ENCODE data around the gene AQP5. TPM values are rescaled to one million over a fixed set of nuclear protein-coding genes. Genes with fewer than 3 reads are reported as not detected.

Gene AQP5
- total RNA-seq, 2 donors from 2014 or later, result 2.1 TPM; not detected in 1

DNA sequence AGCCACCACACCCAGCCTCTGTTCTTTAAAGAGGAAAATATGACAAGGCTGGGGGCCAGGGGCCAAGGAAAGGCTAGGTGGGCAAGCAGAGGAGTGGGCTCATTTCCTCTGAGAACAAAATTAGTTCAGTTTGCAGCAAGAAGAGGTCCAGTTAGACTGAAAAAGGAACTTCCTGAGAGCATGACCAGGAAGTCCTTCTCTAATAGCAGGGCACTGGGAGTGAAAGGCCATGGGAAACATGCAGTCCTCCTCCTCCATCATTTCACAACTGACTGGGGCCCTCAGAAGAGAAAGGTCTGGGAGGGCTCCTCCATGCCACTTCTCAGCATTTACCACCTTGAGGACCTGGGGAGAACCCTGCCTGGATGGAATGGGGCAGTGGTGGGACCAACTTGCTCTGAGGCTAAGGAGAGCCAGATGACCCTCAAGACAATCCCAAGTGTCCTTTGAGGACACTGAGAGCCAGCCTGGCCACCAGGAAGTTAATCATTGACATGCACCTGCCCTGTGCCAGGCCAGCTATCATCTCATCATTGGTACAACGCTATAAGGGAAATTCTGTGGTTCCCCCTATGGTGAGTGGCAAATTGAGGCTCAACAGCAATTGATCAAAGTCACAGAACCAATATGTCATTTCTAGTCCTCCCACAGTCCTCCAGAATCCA lies 9.1 kb upstream of the AQP5 start:
- no peak overlapping the region for H3K4me3 ChIP-seq
- no peaks in the 10 kb centered on the region for H3K9me3 ChIP-seq
- TF ChIP-seq, protein P1, sequence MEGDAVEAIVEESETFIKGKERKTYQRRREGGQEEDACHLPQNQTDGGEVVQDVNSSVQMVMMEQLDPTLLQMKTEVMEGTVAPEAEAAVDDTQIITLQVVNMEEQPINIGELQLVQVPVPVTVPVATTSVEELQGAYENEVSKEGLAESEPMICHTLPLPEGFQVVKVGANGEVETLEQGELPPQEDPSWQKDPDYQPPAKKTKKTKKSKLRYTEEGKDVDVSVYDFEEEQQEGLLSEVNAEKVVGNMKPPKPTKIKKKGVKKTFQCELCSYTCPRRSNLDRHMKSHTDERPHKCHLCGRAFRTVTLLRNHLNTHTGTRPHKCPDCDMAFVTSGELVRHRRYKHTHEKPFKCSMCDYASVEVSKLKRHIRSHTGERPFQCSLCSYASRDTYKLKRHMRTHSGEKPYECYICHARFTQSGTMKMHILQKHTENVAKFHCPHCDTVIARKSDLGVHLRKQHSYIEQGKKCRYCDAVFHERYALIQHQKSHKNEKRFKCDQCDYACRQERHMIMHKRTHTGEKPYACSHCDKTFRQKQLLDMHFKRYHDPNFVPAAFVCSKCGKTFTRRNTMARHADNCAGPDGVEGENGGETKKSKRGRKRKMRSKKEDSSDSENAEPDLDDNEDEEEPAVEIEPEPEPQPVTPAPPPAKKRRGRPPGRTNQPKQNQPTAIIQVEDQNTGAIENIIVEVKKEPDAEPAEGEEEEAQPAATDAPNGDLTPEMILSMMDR (IDR thresholded peaks at IDR 0.05), result no peak
- H3K4me1 ChIP-seq, result peaks cover 0 to 6% of the 10 kb centered on the region in 2 donors
- peaks cover 7% of the 10 kb centered on the region in 2 donors for H3K27me3 ChIP-seq
- no peak overlapping the region for H3K27ac ChIP-seq
- DNase-seq (ENCODE audit: low spot score), result no peak
- H3K36me3 ChIP-seq, result no peaks in the 10 kb centered on the region

DNA sequence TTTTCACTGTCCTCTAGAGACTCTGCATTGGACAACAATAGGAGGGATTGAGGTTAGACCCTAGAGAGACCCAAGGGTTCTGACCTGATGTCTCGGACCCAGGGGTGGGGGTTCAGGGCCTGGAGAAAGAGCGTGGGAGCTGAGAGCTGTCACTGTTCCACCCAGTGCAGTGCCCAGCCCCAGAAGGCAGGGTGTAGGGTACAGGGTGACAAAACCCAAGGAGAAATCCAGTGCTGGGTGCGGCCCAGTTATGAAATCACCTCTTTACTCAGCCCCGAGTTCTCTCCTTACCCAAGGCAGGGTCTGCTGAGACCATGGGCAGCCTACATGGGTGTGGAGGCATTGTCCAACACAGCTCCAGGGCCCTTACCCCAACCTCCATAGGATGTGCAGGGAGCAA lies 8.5 kb upstream of the AQP5 start:
- Histone ChIP-seq H3K4me3 (no peak overlapping the region), H3K4me1 (peaks cover 0 to 6% of the 10 kb centered on the region in 2 donors), H3K27me3 (peaks cover 7% of the 10 kb centered on the region in 2 donors), H3K27ac (no peak overlapping the region), H3K36me3 (no peaks in the 10 kb centered on the region), H3K9me3 (no peaks in the 10 kb centered on the region)
- no peak for DNase-seq (ENCODE audit: low spot score)
- TF ChIP-seq, protein P1 (IDR thresholded peaks at IDR 0.05), result no peak

DNA sequence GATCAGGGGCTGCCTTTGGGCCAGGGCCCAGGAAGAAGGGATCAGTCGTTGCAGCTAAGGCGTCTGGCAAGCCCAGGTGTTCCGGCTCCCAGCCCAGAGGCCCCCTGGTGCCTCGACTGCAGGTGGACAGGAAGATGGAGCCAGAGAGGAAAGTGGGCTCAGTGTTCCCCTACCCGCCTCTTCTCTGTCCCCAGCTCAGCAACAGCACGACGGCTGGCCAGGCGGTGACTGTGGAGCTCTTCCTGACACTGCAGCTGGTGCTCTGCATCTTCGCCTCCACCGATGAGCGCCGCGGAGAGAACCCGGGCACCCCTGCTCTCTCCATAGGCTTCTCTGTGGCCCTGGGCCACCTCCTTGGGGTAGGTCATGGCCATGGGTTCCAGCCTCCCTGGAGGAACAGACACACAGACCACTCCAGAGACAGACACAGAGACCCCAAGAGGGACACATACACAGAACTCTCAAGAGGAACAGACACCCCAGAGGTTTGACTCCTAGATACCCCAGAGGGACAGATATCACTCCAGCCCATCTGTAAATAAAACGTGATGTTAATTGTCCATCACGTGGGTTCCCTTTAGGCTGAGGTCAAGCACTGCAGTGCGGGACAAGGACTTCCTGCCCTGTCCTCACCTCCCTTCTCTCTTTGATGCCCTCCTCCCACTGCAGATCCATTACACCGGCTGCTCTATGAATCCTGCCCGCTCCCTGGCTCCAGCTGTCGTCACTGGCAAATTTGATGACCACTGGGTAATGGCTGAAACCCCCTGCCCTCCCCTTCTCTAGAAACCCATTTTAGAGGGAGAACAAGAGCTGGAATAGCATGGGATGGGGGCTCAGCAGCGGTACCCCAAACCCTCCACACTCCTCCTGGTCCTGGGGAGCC lies 7.5 kb upstream of the AQP5 start:
- peaks cover 7% of the 10 kb centered on the region in 2 donors for H3K27me3 ChIP-seq
- TF ChIP-seq, protein P1 (IDR thresholded peaks at IDR 0.05), result no peak

DNA sequence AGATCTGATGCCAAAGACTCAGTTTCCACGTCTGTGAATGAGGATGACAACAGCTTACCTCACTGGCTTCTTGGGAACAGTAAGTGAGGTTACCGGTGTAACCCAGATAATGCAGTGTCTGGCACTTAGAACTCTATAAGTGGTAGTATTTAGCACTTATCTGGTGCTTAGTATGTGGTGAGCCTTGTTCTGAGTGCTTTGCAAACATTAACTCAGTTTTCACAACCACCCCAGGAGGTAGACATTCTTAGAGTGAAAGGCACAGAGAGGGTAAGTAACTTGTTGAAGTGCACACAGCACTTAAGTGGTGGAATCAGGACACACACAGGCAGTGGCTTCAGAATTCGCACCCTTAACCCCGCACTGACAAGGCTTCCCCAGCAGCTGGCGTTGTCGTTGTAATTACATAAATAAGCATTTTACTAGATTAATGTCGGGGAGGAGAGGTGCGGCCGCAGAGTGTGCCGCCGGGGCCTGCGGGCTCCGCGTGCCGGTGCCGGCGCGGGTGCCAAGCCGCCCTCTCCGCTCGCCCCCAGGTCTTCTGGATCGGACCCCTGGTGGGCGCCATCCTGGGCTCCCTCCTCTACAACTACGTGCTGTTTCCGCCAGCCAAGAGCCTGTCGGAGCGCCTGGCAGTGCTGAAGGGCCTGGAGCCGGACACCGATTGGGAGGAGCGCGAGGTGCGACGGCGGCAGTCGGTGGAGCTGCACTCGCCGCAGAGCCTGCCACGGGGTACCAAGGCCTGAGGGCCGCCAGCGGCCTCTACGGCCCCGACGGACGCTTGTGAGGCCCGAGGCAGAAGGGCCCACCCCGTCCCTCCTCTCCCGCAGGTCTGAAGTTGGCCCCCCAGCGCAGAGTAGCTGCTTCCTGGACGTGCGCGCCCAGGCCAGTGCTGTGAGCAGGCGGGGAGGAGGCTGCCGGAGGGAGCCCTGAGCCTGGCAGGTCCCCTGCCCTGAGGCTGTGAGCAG lies 6.5 kb upstream of the AQP5 start:
- H3K27me3 ChIP-seq, result peaks cover 7% of the 10 kb centered on the region in 2 donors
- no peaks in the 10 kb centered on the region for H3K9me3 ChIP-seq
- H3K27ac ChIP-seq, result no peak overlapping the region
- H3K4me1 ChIP-seq, result peaks cover 0 to 14% of the 10 kb centered on the region in 2 donors
- TF ChIP-seq, protein P1 (IDR thresholded peaks at IDR 0.05), result no peak
- no peak overlapping the region for H3K4me3 ChIP-seq
- no peak for DNase-seq (ENCODE audit: low spot score)
- H3K36me3 ChIP-seq, result no peaks in the 10 kb centered on the region

More for the DNA sequence above, 7.5 kb upstream of the AQP5 start:
- no peak overlapping the region for H3K27ac ChIP-seq
- H3K36me3 ChIP-seq, result no peaks in the 10 kb centered on the region
- H3K4me1 ChIP-seq, result peaks cover 0 to 6% of the 10 kb centered on the region in 2 donors
- no peaks in the 10 kb centered on the region for H3K9me3 ChIP-seq
- no peak for DNase-seq (ENCODE audit: low spot score)
- no peak overlapping the region for H3K4me3 ChIP-seq

DNA sequence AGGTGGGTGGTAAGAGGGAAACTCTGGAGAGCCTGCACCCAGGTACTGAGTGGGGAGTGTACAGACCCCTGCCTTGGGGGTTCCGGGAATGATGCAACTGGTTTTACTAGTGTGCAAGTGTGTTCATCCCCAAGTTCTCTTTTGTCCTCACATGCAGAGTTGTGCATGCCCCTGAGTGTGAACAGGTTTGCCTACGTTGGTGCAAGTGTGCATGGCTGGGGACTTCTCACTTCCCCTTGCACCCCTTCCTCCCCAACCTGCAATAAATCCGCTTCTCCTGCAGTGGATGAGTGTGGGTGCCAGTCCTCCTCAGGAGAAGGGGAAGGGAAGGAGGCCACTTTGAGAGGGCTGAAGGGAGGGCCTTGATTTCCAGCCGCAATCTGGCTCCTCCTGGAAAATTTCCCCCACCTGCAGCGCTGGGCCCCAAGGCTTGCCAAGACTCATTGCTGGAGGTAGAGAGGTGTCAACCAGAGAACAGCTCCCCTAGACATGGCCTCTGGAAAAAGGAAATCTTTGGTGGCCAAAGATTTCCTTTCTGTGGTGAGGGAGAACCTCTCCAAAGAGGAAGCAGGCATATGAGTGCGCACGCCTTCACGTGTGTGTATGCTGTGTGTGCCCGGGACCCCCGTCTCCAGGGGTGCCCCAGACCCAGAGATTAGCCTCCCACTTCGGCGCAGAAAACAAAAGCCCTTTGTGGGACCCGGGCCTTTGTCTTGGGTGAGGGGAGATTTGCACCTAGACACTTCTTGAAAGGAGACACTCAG lies 5.6 kb upstream of the AQP5 start:
- Histone ChIP-seq H3K36me3 (no peaks in the 10 kb centered on the region), H3K4me3 (no peak overlapping the region), H3K27ac (no peak overlapping the region), H3K4me1 (peaks cover 0 to 17% of the 10 kb centered on the region in 2 donors), H3K9me3 (no peaks in the 10 kb centered on the region), H3K27me3 (peaks cover 7% of the 10 kb centered on the region in 2 donors)
- no peak for DNase-seq (ENCODE audit: low spot score)
- TF ChIP-seq, protein P1 (IDR thresholded peaks at IDR 0.05), result no peak
